Bronchial epithelial cell (primary cell): ENCODE results near the gene ASB16. TPM values are rescaled to one million over a fixed set of nuclear protein-coding genes. Genes with fewer than 3 reads are reported as not detected.

ENCODE experiments used
- DNase-seq: peaks from one replicate; pipeline ENCODE4 v3.0.0-alpha.2; 2010; ENCODE audit warnings: low read depth
- FAIRE-seq: peaks from 2 replicates; lab custom pipeline; 2011; peaks lifted over from hg19 to GRCh38; lab: Jason Lieb, UNC
- H3K27me3 ChIP-seq: 2 replicates; pipeline ENCODE4 v1.5.1; 2011; ENCODE audit warnings: low read length; ENCODE audit not compliant: control insufficient read depth, insufficient read depth
- H3K36me3 ChIP-seq: 2 replicates; pipeline ENCODE4 v1.5.1; 2011; ENCODE audit warnings: low read length; ENCODE audit not compliant: control insufficient read depth, insufficient read depth
- H3K4me3 ChIP-seq: 2 replicates; pipeline ENCODE4 v1.5.1; 2011; ENCODE audit warnings: mild to moderate bottlenecking, low read depth, low read length, control low read depth
- CTCF ChIP-seq: IDR thresholded peaks from 2 replicates; pipeline ENCODE4 v1.5.1; 2011; ENCODE audit warnings: mild to moderate bottlenecking, moderate library complexity, low read length, control low read depth, inconsistent platforms; ENCODE audit not compliant: insufficient read depth, severe bottlenecking
- total RNA-seq: library from RNA; depleted of rRNA; stranded (reverse); fragments of >200 nt; gene quantifications from 2 replicates; pipeline ENCODE4 v1.2.1, GENCODE V29; 2014

Gene ASB16
- total RNA-seq, 1 donor from 2014 or later: not detected

- H3K27me3 ChIP-seq: no peaks in the 10 kb centered on the region
- no peak for FAIRE-seq
- no peak for TF ChIP-seq CTCF
- no peak overlapping the region for H3K4me3 ChIP-seq
- H3K36me3 ChIP-seq: peaks cover 36% of the 10 kb centered on the region
- DNase-seq: no peak
Measured at GRCh38 chr17:44191369-44191768, 20.9 kb downstream of the ASB16 start.

GRCh38 chr17:44191941-44192496 is 21.5 kb downstream of the ASB16 start:
- Histone ChIP-seq H3K27me3 (no peaks in the 10 kb centered on the region), H3K4me3 (no peak overlapping the region), H3K36me3 (peaks cover 40% of the 10 kb centered on the region)
- no peak for TF ChIP-seq CTCF
- DNase-seq (no peak), FAIRE-seq (no peak)

GRCh38 chr17:44192750-44193149 is 22.2 kb downstream of the ASB16 start:
- DNase-seq (no peak), FAIRE-seq (no peak)
- Histone ChIP-seq H3K36me3 (peaks cover 44% of the 10 kb centered on the region), H3K4me3 (no peak overlapping the region), H3K27me3 (no peaks in the 10 kb centered on the region)
- TF ChIP-seq CTCF: no peak

GRCh38 chr17:44193326-44194084 is 23.0 kb downstream of the ASB16 start:
- no peak for TF ChIP-seq CTCF
- Histone ChIP-seq H3K27me3 (no peaks in the 10 kb centered on the region), H3K36me3 (peaks cover 42% of the 10 kb centered on the region), H3K4me3 (no peak overlapping the region)
- no peak for DNase-seq
- no peak for FAIRE-seq

- Histone ChIP-seq H3K27me3 (no peaks in the 10 kb centered on the region), H3K4me3 (no peak overlapping the region), H3K36me3 (peaks cover 33% of the 10 kb centered on the region)
- FAIRE-seq (no peak), DNase-seq (no peak)
- TF ChIP-seq CTCF: no peak
Measured at GRCh38 chr17:44197107-44197506, 26.6 kb downstream of the ASB16 start.
